ENCODE data around the gene CDKN1B.

Gene CDKN1B

DNA sequence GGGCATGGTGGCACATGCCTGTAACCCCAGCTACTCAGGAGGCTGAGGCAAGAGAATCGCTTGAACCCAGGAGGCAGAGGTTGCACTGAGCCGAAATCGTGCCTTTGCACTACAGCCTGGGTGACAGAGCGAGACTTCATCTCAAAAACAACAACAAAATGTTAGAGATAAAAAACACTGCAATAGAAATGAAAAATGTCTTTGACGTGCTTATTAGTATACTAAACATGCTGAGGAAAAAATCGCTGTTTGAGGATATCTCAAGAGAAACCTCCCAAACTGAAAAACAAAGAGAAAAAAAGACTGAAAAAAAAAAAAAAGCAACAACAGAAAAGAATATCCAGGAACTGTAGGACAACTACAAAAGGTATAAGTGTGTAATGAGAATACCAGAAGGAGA lies 53.1 kb downstream of the CDKN1B start:
- DNase-seq = no peak
